ENCODE measurements around the gene MACC1.
"Not testable (repeated sequence)": the region's sequence is repeated elsewhere in the genome, so short reads cannot be mapped to it uniquely, and the experiment has no call there.

The MACC1 gene

DNA sequence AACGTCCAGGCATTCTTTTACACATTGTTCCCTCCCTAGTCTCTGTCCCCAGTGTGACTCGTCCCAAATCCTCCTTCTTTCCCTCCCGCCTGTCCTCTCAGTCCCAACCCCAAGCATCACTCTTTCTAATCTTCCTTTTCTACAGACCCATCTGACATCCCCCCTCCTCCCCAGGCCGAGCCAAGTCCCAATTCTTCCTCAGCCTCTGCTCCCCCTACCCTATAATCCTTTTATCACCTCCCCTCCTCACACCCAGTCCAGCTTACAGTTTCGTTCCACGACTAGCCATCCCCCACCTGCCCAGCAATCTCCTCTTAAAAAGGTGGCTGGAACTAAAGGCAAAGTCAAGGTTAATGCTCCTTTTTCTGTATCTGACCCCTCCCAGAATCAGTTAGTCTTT lies 95.1 kb downstream of the MACC1 start:
- H3K4me3 ChIP-seq (ENCODE audit: low read depth, low read length), result no peak overlapping the region
- TF ChIP-seq, protein P1, sequence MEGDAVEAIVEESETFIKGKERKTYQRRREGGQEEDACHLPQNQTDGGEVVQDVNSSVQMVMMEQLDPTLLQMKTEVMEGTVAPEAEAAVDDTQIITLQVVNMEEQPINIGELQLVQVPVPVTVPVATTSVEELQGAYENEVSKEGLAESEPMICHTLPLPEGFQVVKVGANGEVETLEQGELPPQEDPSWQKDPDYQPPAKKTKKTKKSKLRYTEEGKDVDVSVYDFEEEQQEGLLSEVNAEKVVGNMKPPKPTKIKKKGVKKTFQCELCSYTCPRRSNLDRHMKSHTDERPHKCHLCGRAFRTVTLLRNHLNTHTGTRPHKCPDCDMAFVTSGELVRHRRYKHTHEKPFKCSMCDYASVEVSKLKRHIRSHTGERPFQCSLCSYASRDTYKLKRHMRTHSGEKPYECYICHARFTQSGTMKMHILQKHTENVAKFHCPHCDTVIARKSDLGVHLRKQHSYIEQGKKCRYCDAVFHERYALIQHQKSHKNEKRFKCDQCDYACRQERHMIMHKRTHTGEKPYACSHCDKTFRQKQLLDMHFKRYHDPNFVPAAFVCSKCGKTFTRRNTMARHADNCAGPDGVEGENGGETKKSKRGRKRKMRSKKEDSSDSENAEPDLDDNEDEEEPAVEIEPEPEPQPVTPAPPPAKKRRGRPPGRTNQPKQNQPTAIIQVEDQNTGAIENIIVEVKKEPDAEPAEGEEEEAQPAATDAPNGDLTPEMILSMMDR (IDR thresholded peaks at IDR 0.05; ENCODE audit: borderline replicate concordance, insufficient read depth, low read depth, low read length), result no peak

- H3K4me3 ChIP-seq (ENCODE audit: low read depth, low read length), result no peak overlapping the region
- TF ChIP-seq, protein P1 (IDR thresholded peaks at IDR 0.05; ENCODE audit: borderline replicate concordance, insufficient read depth, low read depth, low read length), result no peak
These were observed 95.8 kb downstream of the MACC1 start for GRCh38 chr7:20121404-20121803.

DNA sequence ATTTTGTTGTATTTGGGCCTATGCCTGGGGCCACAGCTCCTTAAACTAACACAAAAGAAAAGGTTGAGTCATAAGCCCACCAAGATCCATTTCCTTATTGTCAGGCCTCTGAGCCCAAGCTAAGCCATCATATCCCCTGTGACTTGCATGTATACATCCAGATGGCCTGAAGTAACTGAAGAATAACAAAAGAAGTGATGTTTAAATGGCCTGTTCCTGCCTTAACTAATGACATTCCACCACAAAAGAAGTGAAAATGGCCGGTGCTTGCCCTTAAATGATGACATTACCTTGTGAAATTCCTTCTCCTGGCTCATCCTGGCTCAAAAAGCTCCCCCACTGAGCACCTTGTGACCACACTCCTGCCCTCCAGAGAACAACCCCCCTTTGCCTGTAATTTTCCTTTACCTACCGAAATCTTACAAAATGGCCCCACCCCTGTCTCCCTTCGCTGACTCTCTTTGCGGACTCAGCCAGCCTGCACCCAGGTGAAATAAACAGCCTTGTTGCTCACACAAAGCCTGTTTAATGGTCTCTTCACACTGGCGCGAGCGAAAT lies 96.5 kb downstream of the MACC1 start:
- not testable (repeated sequence) for H3K4me3 ChIP-seq (ENCODE audit: low read depth, low read length)

- TF ChIP-seq, protein P1 (IDR thresholded peaks at IDR 0.05; ENCODE audit: borderline replicate concordance, insufficient read depth, low read depth, low read length), result no peak
- no peak overlapping the region for H3K4me3 ChIP-seq (ENCODE audit: low read depth, low read length)
These were observed 100.3 kb downstream of the MACC1 start for GRCh38 chr7:20116869-20117268.

- no peak overlapping the region for H3K4me3 ChIP-seq (ENCODE audit: low read depth, low read length)
- TF ChIP-seq, protein P1 (IDR thresholded peaks at IDR 0.05; ENCODE audit: borderline replicate concordance, insufficient read depth, low read depth, low read length), result no peak
These were observed 102.7 kb downstream of the MACC1 start for GRCh38 chr7:20114468-20114867.

- TF ChIP-seq, protein P1 (IDR thresholded peaks at IDR 0.05; ENCODE audit: borderline replicate concordance, insufficient read depth, low read depth, low read length), result no peak
- no peak overlapping the region for H3K4me3 ChIP-seq (ENCODE audit: low read depth, low read length)
These were observed 103.7 kb downstream of the MACC1 start for GRCh38 chr7:20113427-20114027.

- H3K4me3 ChIP-seq (ENCODE audit: low read depth, low read length), result no peak overlapping the region
- TF ChIP-seq, protein P1 (IDR thresholded peaks at IDR 0.05; ENCODE audit: borderline replicate concordance, insufficient read depth, low read depth, low read length), result no peak
These were observed 104.5 kb downstream of the MACC1 start for GRCh38 chr7:20112696-20113095.
